GM18519 (cell line): ENCODE data around the gene STAP2.

ENCODE experiments used
- ATAC-seq: cut with Tn5 transposase; IDR thresholded peaks from one replicate; pipeline ENCODE4 v1.9.1; 2021; ENCODE audit warnings: mild to moderate bottlenecking, moderate library complexity; ENCODE audit not compliant: unreplicated experiment, low FRiP score

Gene STAP2, protein sequence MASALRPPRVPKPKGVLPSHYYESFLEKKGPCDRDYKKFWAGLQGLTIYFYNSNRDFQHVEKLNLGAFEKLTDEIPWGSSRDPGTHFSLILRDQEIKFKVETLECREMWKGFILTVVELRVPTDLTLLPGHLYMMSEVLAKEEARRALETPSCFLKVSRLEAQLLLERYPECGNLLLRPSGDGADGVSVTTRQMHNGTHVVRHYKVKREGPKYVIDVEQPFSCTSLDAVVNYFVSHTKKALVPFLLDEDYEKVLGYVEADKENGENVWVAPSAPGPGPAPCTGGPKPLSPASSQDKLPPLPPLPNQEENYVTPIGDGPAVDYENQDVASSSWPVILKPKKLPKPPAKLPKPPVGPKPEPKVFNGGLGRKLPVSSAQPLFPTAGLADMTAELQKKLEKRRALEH

DNA sequence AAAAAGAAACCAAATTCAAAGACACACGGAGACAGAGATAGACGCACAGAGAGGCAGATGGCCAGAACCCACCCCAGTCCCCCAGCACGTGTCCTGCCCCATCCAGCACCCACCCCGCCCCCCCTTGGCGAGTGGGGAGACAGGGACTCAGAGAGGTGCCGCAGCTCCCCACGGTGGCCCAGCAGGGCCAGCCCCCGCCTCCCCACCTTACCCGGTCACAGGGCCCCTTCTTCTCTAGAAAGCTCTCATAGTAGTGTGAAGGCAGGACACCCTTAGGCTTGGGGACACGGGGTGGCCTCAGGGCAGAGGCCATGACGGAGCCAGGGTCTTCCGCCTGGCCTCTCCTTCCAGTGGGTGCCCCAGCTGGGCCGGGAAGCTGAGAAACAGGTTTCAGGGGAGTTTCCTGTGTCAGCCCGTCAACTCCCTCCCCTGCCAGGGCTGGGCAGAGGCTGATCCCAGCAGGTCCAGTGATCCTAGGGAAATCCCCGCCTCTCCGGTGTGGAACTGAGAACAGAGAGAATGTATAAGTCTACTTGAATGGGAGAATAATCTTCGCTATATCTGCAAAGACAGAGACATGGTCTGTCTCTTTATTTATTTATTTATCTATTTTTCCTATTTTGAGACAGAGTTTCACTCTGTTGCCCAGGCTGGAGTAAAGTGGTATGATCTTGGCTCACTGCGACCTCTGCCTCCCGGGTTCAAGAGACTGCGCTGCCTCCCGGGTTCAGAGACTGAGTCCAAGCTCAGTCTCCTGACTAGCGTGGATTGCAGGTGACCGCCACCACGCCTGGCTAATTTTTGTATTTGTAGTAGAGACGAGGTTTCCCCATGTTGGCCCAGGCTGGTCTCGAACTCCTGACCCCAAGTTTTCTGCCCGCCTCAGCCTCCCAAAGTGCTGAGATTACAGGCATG, at the start of gene STAP2:
Gene STAP2 (minus strand): TSS at position 387 of the 915 bp plus-strand sequence. CDS start 74 bp downstream, at position 313.
- ATAC-seq: no peak

GRCh38 chr19:4386041-4386782, 47.6 kb upstream of the STAP2 start:
- no peak for ATAC-seq

- no peak for ATAC-seq
These were observed 46.8 kb upstream of the STAP2 start for GRCh38 chr19:4385291-4386040.

DNA sequence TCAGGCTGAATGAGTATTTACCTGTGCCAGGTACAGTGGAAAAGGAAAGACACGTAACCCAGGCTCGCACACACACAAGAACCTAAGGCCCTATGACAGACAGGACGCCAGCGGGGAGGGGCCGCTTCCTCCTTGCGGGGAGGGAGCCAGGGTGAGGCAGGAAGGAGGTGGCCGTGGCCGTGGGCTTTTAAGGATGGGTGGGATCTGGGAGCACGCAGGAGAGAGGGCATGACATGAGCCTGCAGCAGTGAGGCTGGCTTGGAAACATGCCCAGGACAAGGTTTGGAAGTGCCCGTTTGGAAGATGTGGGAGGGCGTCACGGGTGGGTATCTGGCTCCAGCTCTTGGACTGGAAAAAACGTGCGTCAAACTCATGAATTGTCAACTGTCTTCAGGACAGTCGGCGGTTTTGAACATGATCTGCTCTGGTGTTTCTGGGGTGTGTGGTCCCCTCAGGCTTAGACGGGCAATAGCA, 41.7 kb upstream of the STAP2 start:
- no peak for ATAC-seq

DNA sequence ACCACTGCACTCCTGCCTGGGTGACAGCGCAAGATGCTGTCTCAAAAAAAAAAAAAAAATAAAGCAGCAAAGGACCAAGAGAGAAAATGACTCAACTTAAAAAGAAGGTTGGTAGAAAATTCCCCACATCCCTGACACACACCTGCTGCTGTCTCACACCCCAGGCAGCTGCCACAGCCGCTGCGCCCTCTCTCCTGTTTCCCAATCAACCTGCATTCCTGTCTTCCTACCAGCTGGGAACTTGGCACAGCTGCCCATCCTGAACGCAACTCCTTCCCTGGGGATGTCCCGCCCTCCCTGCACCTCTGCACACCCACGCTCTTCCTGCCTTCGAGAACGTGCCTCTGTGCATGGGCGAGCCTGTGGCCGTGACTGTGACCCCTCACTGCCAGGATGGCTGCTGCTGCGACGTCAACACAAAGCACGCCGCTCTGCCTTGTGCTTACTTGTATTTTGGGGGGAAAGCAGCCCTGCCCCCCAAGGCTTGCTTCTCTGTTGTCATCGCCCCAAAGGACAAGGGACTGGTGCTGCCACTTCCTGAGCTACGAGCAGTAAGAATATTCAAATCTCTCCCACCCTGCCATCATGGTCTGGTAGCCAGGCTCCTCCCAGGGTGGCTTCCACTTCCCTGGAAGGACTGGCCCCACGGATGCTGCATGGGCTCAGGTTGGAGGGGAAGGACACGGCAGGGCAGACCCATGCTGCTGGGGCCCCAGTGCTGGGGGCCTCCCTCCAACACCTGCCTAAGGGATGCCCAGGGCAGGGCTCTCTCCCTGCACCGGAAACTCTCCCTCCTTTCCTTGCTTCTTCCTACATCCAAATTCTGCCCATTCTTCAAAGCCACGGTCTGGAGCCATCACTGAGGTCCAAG, 41.0 kb upstream of the STAP2 start:
- no peak for ATAC-seq

DNA sequence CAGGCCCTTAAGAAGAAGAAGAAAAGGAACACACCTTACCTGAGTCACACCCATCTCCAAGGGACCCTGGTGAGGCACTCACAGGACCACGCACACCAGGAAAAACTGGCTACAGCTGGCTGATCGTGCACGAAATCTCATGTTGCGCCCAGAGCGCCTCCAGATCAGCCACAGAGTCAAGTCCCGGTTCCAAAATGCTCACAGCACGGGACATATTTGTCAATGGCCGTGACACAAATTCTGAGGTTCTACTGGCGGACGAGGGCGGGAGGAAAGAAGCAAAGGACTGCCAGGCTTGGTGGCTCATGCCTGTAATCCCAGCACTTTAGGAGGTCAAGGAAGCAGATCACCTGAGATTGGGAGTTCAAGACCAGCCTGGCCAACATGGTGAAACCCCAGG, 40.3 kb upstream of the STAP2 start:
- ATAC-seq: no peak

GRCh38 chr19:4376991-4377781, 38.6 kb upstream of the STAP2 start:
- no peak for ATAC-seq

DNA sequence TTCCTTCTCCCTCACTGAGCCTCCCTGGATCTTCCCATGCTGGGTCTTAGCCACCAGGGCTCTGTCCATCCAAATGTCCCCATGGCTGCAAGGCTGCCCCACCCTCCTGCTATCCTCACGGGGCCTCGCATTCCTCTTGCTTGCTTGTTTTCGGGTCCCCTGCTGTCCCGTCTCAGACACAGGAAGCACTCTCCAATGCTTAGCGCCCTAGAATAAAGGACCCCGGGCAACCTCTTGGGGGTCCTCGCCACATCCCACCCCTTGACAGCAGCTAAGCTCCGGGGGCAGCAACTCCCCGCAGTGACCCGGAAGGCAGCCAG, 38.0 kb upstream of the STAP2 start:
- no peak for ATAC-seq

DNA sequence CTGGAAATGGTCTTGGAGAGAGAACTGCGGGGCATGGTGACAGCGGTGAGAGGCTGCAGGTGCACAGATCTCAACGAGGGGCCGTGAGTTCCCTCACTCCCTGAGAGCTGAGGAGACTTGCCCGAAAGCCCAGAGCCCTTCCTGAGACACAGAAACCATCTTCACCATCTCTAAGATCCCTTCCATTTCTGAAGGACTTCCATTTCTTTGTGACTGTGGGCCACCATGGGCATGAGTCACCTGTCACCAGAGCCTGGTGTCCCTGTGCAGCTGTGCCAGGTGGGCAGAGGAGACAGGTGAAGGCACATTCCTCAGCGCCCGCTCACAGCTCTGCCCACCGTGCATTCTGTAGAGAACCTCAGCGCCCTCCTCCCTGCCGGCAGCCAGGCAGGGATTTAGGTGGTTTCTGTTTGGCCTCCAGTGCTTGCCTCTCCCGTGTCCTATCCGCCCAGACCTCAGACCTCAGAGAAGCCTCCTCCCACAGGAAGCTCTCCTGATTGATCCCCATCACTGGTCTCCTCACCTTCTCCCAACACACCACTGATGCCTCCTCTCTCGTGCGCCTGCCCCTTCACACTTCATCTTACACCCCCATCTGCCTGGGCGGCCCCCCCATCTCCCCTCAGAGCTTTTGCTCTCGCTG, 37.5 kb upstream of the STAP2 start:
- ATAC-seq: no peak

GRCh38 chr19:4375164-4376027, 36.8 kb upstream of the STAP2 start:
- no peak for ATAC-seq

DNA sequence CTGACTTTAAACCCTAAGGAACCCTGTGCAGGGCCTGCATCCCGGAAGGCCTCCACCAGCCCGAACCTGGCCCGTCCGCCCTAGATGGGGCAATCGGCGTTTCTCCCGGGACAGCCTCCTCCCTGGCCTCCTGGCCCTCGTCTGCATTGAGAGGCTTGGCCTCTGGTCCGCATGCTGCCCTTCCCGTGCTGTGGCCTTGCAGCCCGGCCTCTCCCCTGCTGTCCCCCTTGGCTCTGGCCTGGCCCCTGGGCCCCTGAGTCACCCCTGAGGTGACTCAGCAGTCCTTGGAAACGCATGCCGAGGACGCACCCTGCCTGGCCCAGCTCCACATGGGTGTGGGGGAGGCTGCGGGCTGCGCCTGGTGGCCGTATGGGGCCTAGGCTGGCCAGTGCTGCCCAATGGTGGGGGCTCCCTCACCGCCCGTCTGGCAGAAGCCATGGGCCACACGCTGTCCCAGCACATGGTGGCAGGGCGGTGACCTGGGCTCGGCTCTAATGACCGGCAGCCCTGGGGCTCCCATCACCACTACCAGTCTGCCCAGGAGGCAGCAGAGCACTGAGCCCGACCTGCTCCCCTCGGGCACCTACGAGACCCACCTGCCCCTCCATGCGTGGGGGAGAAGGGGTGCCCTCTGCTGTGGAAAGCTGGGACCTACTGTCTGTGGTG, 36.0 kb upstream of the STAP2 start:
- no peak for ATAC-seq

GRCh38 chr19:4373601-4374497, 35.2 kb upstream of the STAP2 start:
- no peak for ATAC-seq

- no peak for ATAC-seq
These were observed 34.4 kb upstream of the STAP2 start for GRCh38 chr19:4373013-4373367.

- no peak for ATAC-seq
These were observed 33.8 kb upstream of the STAP2 start for GRCh38 chr19:4372165-4373012.
